GM10266 (cell line): ENCODE data around the gene F3.

ENCODE experiments used
- DNase-seq: peaks from one replicate; pipeline ENCODE4 v3.0.0; 2012; ENCODE audit errors: extremely low spot score
- CTCF ChIP-seq: IDR thresholded peaks from 2 replicates; pipeline ENCODE4 v1.5.1; 2012; ENCODE audit warnings: mild to moderate bottlenecking, low read depth; ENCODE audit not compliant: control insufficient read depth, insufficient read depth; ENCODE audit errors: missing control alignments

Gene F3

GRCh38 chr1:94527447-94528031 lies 14.0 kb downstream of the F3 start:
- no peak for DNase-seq
- no peak for TF ChIP-seq CTCF

- no peak for TF ChIP-seq CTCF
- no peak for DNase-seq
Measured at GRCh38 chr1:94526152-94526980, 15.2 kb downstream of the F3 start.

- no peak for TF ChIP-seq CTCF
- DNase-seq = no peak
Measured at GRCh38 chr1:94524531-94524930, 17.0 kb downstream of the F3 start.

GRCh38 chr1:94522304-94522703 lies 19.3 kb downstream of the F3 start:
- peak; percentile 38 for TF ChIP-seq CTCF
- DNase-seq = no peak

GRCh38 chr1:94519351-94519750 lies 22.2 kb downstream of the F3 start:
- no peak for DNase-seq
- TF ChIP-seq CTCF = no peak

- TF ChIP-seq CTCF = no peak
- no peak for DNase-seq
Measured at GRCh38 chr1:94515296-94515947, 26.1 kb downstream of the F3 start.
